Nephron (organoid): ENCODE results near the gene IFI44.

Source experiments
- H3K27ac Mint-ChIP-seq, 3 experiments: 2 replicates each; pipeline ENCODE4 v1.8.0; 2020; ENCODE audit warnings: mixed read lengths in 3 of 3, mild to moderate bottlenecking in 2 of 3, moderate library complexity in 1 of 3
- H3K27me3 Mint-ChIP-seq: 2 replicates; pipeline ENCODE4 v1.8.0; 2021; ENCODE audit warnings: low read depth, mild to moderate bottlenecking, moderate library complexity, mixed read lengths
- H3K36me3 Mint-ChIP-seq: 2 replicates; pipeline ENCODE4 v1.8.0; 2020; ENCODE audit warnings: low read depth, mixed read lengths
- H3K4me1 Mint-ChIP-seq: 2 replicates; pipeline ENCODE4 v1.8.0; 2020; ENCODE audit warnings: mixed read lengths
- H3K4me3 Mint-ChIP-seq, 3 experiments: 2 replicates each; pipeline ENCODE4 v1.8.0; 2020; ENCODE audit warnings: mild to moderate bottlenecking in 3 of 3, mixed read lengths in 3 of 3, moderate library complexity in 2 of 3
- H3K9me3 Mint-ChIP-seq: 2 replicates; pipeline ENCODE4 v1.8.0; 2020; ENCODE audit warnings: mixed read lengths
- CTCF ChIP-seq, 3 experiments: fragments of 200-600 bp; sonication (generic); IDR thresholded peaks; one replicate each; pipeline ENCODE4 v1.5.0; 2021; ENCODE audit warnings: antibody characterized with exemption in 3 of 3; ENCODE audit not compliant: unreplicated experiment in 3 of 3

IFI44 gene

GRCh38 chr1:78649628-78650027, at the start of gene IFI44:
IFI44 (plus strand) TSS chr1:78649831; CDS start chr1:78650196, 365 bp downstream.
- peaks cover 3% of the 10 kb centered on the region for H3K36me3 Mint-ChIP-seq
- peak within 1 kb of the TSS; percentile 26 to 82 (median 81) for H3K27ac Mint-ChIP-seq
- H3K9me3 Mint-ChIP-seq: peaks cover 11% of the 10 kb centered on the region
- H3K4me3 Mint-ChIP-seq: peak within 1 kb of the TSS; percentile 25 to 86 (median 70)
- TF ChIP-seq CTCF (IDR thresholded peaks at IDR 0.05; ENCODE audit: unreplicated experiment in 3 of 3): no peak
- H3K4me1 Mint-ChIP-seq: peaks cover 40% of the 10 kb centered on the region
- H3K27me3 Mint-ChIP-seq: no peaks in the 10 kb centered on the region

GRCh38 chr1:78601068-78601467, 48.6 kb upstream of the IFI44 start:
- Mint-ChIP-seq H3K27me3 (no peaks in the 10 kb centered on the region), H3K36me3 (no peaks in the 10 kb centered on the region), H3K4me3 (no peak overlapping the region), H3K4me1 (peaks cover 18% of the 10 kb centered on the region), H3K9me3 (no peaks in the 10 kb centered on the region), H3K27ac (no peak overlapping the region)
- TF ChIP-seq CTCF (IDR thresholded peaks at IDR 0.05; ENCODE audit: unreplicated experiment in 3 of 3): no peak

- Mint-ChIP-seq H3K36me3 (no peaks in the 10 kb centered on the region), H3K9me3 (no peaks in the 10 kb centered on the region), H3K4me3 (no peak overlapping the region), H3K27me3 (peaks cover under 1% of the 10 kb centered on the region), H3K4me1 (peaks cover 29% of the 10 kb centered on the region), H3K27ac (no peak overlapping the region)
- TF ChIP-seq CTCF (IDR thresholded peaks at IDR 0.05; ENCODE audit: unreplicated experiment in 3 of 3): no peak
These were observed 46.4 kb upstream of the IFI44 start for GRCh38 chr1:78603206-78603605.

GRCh38 chr1:78604643-78605042, 45.0 kb upstream of the IFI44 start:
- Mint-ChIP-seq H3K27me3 (peaks cover 4% of the 10 kb centered on the region), H3K27ac (no peak overlapping the region), H3K4me3 (no peak overlapping the region), H3K36me3 (no peaks in the 10 kb centered on the region), H3K9me3 (no peaks in the 10 kb centered on the region), H3K4me1 (peaks cover 29% of the 10 kb centered on the region)
- no peak for TF ChIP-seq CTCF (IDR thresholded peaks at IDR 0.05; ENCODE audit: unreplicated experiment in 3 of 3)

GRCh38 chr1:78606274-78606673, 43.4 kb upstream of the IFI44 start:
- peaks cover 4% of the 10 kb centered on the region for H3K27me3 Mint-ChIP-seq
- no peaks in the 10 kb centered on the region for H3K36me3 Mint-ChIP-seq
- H3K4me1 Mint-ChIP-seq: peaks cover 21% of the 10 kb centered on the region
- H3K4me3 Mint-ChIP-seq: no peak overlapping the region
- H3K9me3 Mint-ChIP-seq: no peaks in the 10 kb centered on the region
- H3K27ac Mint-ChIP-seq: peak overlapping the region; percentile 22 to 73 (median 36)
- TF ChIP-seq CTCF (IDR thresholded peaks at IDR 0.05; ENCODE audit: unreplicated experiment in 3 of 3): no peak

- peak overlapping the region in 1 of 3 experiments; percentile 36 for H3K27ac Mint-ChIP-seq
- H3K9me3 Mint-ChIP-seq: no peaks in the 10 kb centered on the region
- peaks cover 4% of the 10 kb centered on the region for H3K27me3 Mint-ChIP-seq
- peak; percentile 56 to 65 (median 63) for TF ChIP-seq CTCF (IDR thresholded peaks at IDR 0.05; ENCODE audit: unreplicated experiment in 3 of 3)
- H3K4me1 Mint-ChIP-seq: peaks cover 13% of the 10 kb centered on the region
- no peaks in the 10 kb centered on the region for H3K36me3 Mint-ChIP-seq
- no peak overlapping the region for H3K4me3 Mint-ChIP-seq
These were observed 42.2 kb upstream of the IFI44 start for GRCh38 chr1:78607334-78607927.
